K562 (cell line): ENCODE data around the gene HEPACAM2. TPM values are rescaled to one million over a fixed set of nuclear protein-coding genes. Genes with fewer than 3 reads are reported as not detected.

ENCODE experiments used
- ARID1B ChIP-seq: fragments of 450-650 bp; IDR thresholded peaks from 2 replicates; pipeline ENCODE4 v1.6.1; 2016; ENCODE audit warnings: antibody characterized with exemption, mild to moderate bottlenecking, inconsistent platforms
- BACH1 ChIP-seq: fragments of 200-800 bp; sonication (Bioruptor generic); IDR thresholded peaks from 2 replicates; pipeline ENCODE4 v1.6.1; 2016; ENCODE audit warnings: missing genetic modification characterization, missing compliant biosample characterization
- HNRNPH1 ChIP-seq: fragments of 200-400 bp; formaldehyde crosslinking; optimal IDR thresholded peaks from 2 replicates; pipeline ENCODE3; 2017; ENCODE audit warnings: low read depth, mild to moderate bottlenecking, low read length, moderate library complexity
- KDM4B ChIP-seq, 2 experiments: fragments of 450-650 bp in 1 of 2; sonication (generic) in 1 of 2; IDR thresholded peaks; 2 replicates each; pipeline ENCODE4 v1.6.1; 2016 to 2017; ENCODE audit warnings: borderline replicate concordance in 2 of 2, antibody characterized with exemption in 1 of 2, low read depth in 1 of 2, mild to moderate bottlenecking in 1 of 2
- NR2C1 ChIP-seq, 2 experiments: fragments of 450-650 bp; IDR thresholded peaks; 2 replicates each; pipeline ENCODE4 v1.6.1; 2017; ENCODE audit warnings: mild to moderate bottlenecking in 2 of 2, antibody characterized with exemption in 1 of 2, inconsistent platforms in 1 of 2, missing compliant biosample characterization in 1 of 2, missing genetic modification characterization in 1 of 2
- NRF1 ChIP-seq, 2 experiments: fragments of 450-650 bp; IDR thresholded peaks in 1 of 2; conservative IDR thresholded peaks in 1 of 2; 2 replicates each; pipeline ENCODE4 v1.6.1; 2014; ENCODE audit warnings: mild to moderate bottlenecking in 2 of 2
- PTRF ChIP-seq: fragments of 450-650 bp; IDR thresholded peaks from 2 replicates; pipeline ENCODE4 v1.6.1; 2016; ENCODE audit warnings: mild to moderate bottlenecking, missing genetic modification characterization, missing compliant biosample characterization
- TSC22D4 ChIP-seq: fragments of 450-650 bp; IDR thresholded peaks from 2 replicates; pipeline ENCODE4 v1.6.1; 2016; ENCODE audit warnings: missing genetic modification characterization, missing biosample characterization, control low read depth
- polyA plus RNA-seq, 8 experiments: library from polyadenylated mRNA; depleted of rRNA in 4 of 8; stranded (reverse) in 5 of 8; unstranded in 3 of 8; fragments of >200 nt; fragmentation: Nextera tagmentation in 2 of 8; fragmentation: Illumina TruSeq in 1 of 8; extraction: Ambion mirVana in 2 of 8; extraction: Trizol in 1 of 8; gene quantifications; 2 replicates each; pipeline versions ENCODE4 v1.2.1 to v1.2.3, GENCODE V29; 2011 to 2014; ENCODE audit warnings: inconsistent platforms in 1 of 8, missing spikeins in 1 of 8
- total RNA-seq, 7 experiments: library from RNA; depleted of rRNA in 6 of 7; stranded (reverse); fragments of >200 nt in 6 of 7; fragmentation: Illumina TruSeq in 2 of 7; extraction: Trizol in 2 of 7; gene quantifications; 2 replicates each; pipeline versions ENCODE4 v1.2.1 to v1.2.3, GENCODE V29; 2011 to 2021; ENCODE audit warnings: low replicate concordance in 1 of 7
- TF ChIP-seq, protein P1 (sequence below): fragments of 450-650 bp; formaldehyde crosslinking; IDR thresholded peaks from 2 replicates; pipeline ENCODE4 v1.4.0; 2020; ENCODE audit warnings: mild to moderate bottlenecking
- TF ChIP-seq, protein P2 (sequence below): fragments of 450-650 bp; formaldehyde crosslinking; IDR thresholded peaks from 2 replicates; pipeline ENCODE4 v1.4.0; 2020; ENCODE audit warnings: mild to moderate bottlenecking, moderate library complexity
- TF ChIP-seq, protein P3 (sequence below): fragments of 200-600 bp; sonication (generic); IDR thresholded peaks from one replicate; pipeline ENCODE4 v1.6.1; 2012; ENCODE audit warnings: mild to moderate bottlenecking, low read depth, low read length, inconsistent platforms

Gene HEPACAM2
- total and polyA plus RNA-seq, 9 of the 15 experiments (the other 6 are each of a cell fraction or from before 2014, with no cell fraction given) = 2.0 to 6.5 (median 3.9) TPM

DNA sequence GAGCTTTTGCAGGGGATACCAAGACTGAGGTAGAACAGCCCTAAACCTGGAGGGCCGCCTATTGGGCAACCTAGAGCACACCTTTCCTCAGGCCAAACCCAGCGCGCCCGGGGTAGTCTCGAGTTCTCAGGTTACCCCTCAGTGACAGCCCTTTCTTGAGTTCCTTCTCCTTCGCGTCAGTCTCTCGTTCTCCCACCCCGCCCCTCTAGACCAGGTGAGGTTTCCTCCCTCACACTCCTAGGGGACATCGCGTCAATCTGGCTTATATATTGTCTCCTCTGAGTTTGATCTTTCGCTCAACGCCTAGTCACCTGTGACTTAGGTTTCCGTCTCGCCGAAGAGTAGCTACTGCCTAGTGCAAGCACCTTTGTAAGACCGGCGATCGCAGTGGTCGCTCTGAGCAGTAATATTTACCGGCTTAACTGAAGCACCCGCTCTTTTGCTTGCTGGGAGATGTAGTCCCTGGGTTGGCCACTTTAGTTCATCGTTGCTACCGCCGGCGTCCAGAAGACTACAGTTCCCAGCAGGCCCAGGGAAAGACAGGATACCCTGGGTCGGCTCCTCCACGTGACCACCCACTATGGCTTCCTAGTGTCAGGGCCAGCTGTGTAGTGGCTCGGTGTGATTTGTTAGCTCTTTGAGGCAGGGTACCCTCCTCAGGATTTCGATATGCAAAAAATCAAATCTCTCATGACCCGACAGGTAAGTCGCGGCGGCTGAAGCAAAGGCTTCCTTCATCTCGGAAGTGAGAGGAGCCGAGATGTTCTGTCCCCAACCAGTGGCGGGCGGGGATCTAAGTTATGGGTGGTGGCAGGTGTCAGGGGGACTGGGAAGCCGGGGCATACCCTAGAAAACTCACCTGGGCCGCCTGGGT lies 5.8 kb upstream of the HEPACAM2 start, which contains the start of gene VPS50 (continued):
- TF ChIP-seq HNRNPH1 (no peak), NRF1 (conservative IDR thresholded peaks at IDR 0.05 in 1 of 2, IDR thresholded peaks at IDR 0.05 in 1 of 2) (peak; percentile 39 to 42; a peak in 2 of 4 replicates), BACH1 (peak; percentile 76; the same call in 1 of the 2 replicates), PTRF (tag) (no peak), NR2C1 (IDR thresholded peaks at IDR 0.05) (peak; percentile 94), NR2C1 (tag; IDR thresholded peaks at IDR 0.05) (peak; percentile 97), KDM4B (IDR thresholded peaks at IDR 0.05; ENCODE audit: borderline replicate concordance in 2 of 2, low read depth in 1 of 2) (peak in 1 of 2 experiments; percentile 95; a peak in 2 of 4 replicates), ARID1B (no peak), TSC22D4 (no peak)
- TF ChIP-seq, protein P1, sequence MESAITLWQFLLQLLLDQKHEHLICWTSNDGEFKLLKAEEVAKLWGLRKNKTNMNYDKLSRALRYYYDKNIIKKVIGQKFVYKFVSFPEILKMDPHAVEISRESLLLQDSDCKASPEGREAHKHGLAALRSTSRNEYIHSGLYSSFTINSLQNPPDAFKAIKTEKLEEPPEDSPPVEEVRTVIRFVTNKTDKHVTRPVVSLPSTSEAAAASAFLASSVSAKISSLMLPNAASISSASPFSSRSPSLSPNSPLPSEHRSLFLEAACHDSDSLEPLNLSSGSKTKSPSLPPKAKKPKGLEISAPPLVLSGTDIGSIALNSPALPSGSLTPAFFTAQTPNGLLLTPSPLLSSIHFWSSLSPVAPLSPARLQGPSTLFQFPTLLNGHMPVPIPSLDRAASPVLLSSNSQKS (CRISPR knock-in tag) = no peak
- TF ChIP-seq, protein P2, sequence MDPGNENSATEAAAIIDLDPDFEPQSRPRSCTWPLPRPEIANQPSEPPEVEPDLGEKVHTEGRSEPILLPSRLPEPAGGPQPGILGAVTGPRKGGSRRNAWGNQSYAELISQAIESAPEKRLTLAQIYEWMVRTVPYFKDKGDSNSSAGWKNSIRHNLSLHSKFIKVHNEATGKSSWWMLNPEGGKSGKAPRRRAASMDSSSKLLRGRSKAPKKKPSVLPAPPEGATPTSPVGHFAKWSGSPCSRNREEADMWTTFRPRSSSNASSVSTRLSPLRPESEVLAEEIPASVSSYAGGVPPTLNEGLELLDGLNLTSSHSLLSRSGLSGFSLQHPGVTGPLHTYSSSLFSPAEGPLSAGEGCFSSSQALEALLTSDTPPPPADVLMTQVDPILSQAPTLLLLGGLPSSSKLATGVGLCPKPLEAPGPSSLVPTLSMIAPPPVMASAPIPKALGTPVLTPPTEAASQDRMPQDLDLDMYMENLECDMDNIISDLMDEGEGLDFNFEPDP (CRISPR knock-in tag) = no peak
- TF ChIP-seq, protein P3, sequence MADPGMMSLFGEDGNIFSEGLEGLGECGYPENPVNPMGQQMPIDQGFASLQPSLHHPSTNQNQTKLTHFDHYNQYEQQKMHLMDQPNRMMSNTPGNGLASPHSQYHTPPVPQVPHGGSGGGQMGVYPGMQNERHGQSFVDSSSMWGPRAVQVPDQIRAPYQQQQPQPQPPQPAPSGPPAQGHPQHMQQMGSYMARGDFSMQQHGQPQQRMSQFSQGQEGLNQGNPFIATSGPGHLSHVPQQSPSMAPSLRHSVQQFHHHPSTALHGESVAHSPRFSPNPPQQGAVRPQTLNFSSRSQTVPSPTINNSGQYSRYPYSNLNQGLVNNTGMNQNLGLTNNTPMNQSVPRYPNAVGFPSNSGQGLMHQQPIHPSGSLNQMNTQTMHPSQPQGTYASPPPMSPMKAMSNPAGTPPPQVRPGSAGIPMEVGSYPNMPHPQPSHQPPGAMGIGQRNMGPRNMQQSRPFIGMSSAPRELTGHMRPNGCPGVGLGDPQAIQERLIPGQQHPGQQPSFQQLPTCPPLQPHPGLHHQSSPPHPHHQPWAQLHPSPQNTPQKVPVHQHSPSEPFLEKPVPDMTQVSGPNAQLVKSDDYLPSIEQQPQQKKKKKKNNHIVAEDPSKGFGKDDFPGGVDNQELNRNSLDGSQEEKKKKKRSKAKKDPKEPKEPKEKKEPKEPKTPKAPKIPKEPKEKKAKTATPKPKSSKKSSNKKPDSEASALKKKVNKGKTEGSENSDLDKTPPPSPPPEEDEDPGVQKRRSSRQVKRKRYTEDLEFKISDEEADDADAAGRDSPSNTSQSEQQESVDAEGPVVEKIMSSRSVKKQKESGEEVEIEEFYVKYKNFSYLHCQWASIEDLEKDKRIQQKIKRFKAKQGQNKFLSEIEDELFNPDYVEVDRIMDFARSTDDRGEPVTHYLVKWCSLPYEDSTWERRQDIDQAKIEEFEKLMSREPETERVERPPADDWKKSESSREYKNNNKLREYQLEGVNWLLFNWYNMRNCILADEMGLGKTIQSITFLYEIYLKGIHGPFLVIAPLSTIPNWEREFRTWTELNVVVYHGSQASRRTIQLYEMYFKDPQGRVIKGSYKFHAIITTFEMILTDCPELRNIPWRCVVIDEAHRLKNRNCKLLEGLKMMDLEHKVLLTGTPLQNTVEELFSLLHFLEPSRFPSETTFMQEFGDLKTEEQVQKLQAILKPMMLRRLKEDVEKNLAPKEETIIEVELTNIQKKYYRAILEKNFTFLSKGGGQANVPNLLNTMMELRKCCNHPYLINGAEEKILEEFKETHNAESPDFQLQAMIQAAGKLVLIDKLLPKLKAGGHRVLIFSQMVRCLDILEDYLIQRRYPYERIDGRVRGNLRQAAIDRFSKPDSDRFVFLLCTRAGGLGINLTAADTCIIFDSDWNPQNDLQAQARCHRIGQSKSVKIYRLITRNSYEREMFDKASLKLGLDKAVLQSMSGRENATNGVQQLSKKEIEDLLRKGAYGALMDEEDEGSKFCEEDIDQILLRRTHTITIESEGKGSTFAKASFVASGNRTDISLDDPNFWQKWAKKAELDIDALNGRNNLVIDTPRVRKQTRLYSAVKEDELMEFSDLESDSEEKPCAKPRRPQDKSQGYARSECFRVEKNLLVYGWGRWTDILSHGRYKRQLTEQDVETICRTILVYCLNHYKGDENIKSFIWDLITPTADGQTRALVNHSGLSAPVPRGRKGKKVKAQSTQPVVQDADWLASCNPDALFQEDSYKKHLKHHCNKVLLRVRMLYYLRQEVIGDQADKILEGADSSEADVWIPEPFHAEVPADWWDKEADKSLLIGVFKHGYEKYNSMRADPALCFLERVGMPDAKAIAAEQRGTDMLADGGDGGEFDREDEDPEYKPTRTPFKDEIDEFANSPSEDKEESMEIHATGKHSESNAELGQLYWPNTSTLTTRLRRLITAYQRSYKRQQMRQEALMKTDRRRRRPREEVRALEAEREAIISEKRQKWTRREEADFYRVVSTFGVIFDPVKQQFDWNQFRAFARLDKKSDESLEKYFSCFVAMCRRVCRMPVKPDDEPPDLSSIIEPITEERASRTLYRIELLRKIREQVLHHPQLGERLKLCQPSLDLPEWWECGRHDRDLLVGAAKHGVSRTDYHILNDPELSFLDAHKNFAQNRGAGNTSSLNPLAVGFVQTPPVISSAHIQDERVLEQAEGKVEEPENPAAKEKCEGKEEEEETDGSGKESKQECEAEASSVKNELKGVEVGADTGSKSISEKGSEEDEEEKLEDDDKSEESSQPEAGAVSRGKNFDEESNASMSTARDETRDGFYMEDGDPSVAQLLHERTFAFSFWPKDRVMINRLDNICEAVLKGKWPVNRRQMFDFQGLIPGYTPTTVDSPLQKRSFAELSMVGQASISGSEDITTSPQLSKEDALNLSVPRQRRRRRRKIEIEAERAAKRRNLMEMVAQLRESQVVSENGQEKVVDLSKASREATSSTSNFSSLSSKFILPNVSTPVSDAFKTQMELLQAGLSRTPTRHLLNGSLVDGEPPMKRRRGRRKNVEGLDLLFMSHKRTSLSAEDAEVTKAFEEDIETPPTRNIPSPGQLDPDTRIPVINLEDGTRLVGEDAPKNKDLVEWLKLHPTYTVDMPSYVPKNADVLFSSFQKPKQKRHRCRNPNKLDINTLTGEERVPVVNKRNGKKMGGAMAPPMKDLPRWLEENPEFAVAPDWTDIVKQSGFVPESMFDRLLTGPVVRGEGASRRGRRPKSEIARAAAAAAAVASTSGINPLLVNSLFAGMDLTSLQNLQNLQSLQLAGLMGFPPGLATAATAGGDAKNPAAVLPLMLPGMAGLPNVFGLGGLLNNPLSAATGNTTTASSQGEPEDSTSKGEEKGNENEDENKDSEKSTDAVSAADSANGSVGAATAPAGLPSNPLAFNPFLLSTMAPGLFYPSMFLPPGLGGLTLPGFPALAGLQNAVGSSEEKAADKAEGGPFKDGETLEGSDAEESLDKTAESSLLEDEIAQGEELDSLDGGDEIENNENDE = no peak
